GOT3 (cell line): Measurements from ENCODE around the gene YBX1.
A peak's percentile ranks its signal among the peaks of the same experiment; 100 is the strongest.
"Not testable (repeated sequence)": the region's sequence is repeated elsewhere in the genome, so short reads cannot be mapped to it uniquely, and the experiment has no call there.

Experiments used
- DNase-seq: peaks from one replicate; lab custom pipeline; 2025; ENCODE audit warnings: mixed read lengths; lab: John Stamatoyannopoulos, UW

Gene YBX1

GRCh38 chr1:42681741-42682483, at the start of gene YBX1:
TSS of gene YBX1 (plus strand) at chr1:42682418. CDS start at chr1:42682566, 148 bp downstream.
- DNase-seq: peak; percentile 95

GRCh38 chr1:42639116-42639515, 43.1 kb upstream of the YBX1 start:
- no peak for DNase-seq

GRCh38 chr1:42646056-42646455, 36.2 kb upstream of the YBX1 start:
- DNase-seq: no peak

GRCh38 chr1:42657201-42657600, 25.0 kb upstream of the YBX1 start:
- no peak for DNase-seq

- DNase-seq: peak; percentile 68
Observed at GRCh38 chr1:42657981-42658876, 24.0 kb upstream of the YBX1 start, which contains the start of gene PPIH. TSS of gene PPIH (plus strand) at chr1:42658423. CDS start at chr1:42658447, 24 bp downstream.

- no peak for DNase-seq
Observed at GRCh38 chr1:42658877-42659337, 23.3 kb upstream of the YBX1 start.

GRCh38 chr1:42660907-42661500, 21.2 kb upstream of the YBX1 start:
- no peak for DNase-seq

- DNase-seq: no peak
Observed at GRCh38 chr1:42669936-42670335, 12.3 kb upstream of the YBX1 start.

GRCh38 chr1:42670425-42670824, 11.8 kb upstream of the YBX1 start:
- DNase-seq: no peak

GRCh38 chr1:42674214-42674613, 8.0 kb upstream of the YBX1 start:
- DNase-seq: no peak

GRCh38 chr1:42674682-42675081, 7.5 kb upstream of the YBX1 start:
- DNase-seq: no peak

GRCh38 chr1:42675467-42675866, 6.8 kb upstream of the YBX1 start:
- no peak for DNase-seq

- DNase-seq: no peak
Observed at GRCh38 chr1:42676534-42677087, 5.6 kb upstream of the YBX1 start.

- DNase-seq: no peak
Observed at GRCh38 chr1:42679364-42679983, 2.7 kb upstream of the YBX1 start.

GRCh38 chr1:42680055-42680454, 2.2 kb upstream of the YBX1 start:
- DNase-seq: no peak

GRCh38 chr1:42680921-42681683, 1.1 kb upstream of the YBX1 start:
- no peak for DNase-seq

GRCh38 chr1:42682484-42682738, 193 bp downstream of the YBX1 start:
- not testable (repeated sequence) for DNase-seq

GRCh38 chr1:42682739-42683531, 717 bp downstream of the YBX1 start:
- DNase-seq: no peak

GRCh38 chr1:42684139-42684538, 1.9 kb downstream of the YBX1 start:
- no peak for DNase-seq

GRCh38 chr1:42686418-42686817, 4.2 kb downstream of the YBX1 start:
- no peak for DNase-seq
